Heart left ventricle (tissue), 13 donors: Measurements from ENCODE around the gene ARID5A.
A peak's percentile ranks its signal among the peaks of the same experiment; 100 is the strongest.

Source experiments
- POLR2A ChIP-seq, 2 donors: fragments of 450-650 bp; IDR thresholded peaks; one replicate each; pipeline ENCODE4 v1.6.1; 2017; ENCODE audit warnings: antibody characterized with exemption in 2 of 2, mild to moderate bottlenecking in 2 of 2, moderate library complexity in 2 of 2
- TF ChIP-seq, protein P1 (sequence below), 12 donors: fragments of 200-600 bp; sonication (generic) in 4 of 12; IDR thresholded peaks; one replicate each; pipeline versions ENCODE4 v1.5.0 to v1.8.0; 2018 to 2022; ENCODE audit warnings: antibody characterized with exemption in 12 of 12, mild to moderate bottlenecking in 5 of 12
- donor health status: ischemic (EF 13 %, LVEDD 7.1; RV severe dilation, severe dysfunction).
- donor health status: DM: no; HTN: yes; CAD: no.
- donor health status: DM: no; HTN: no; CAD: no.
- donor health status: ischemic (EF 25% LVEDD 6.9; RV normal size, moderate dysfunction).
- donor health status: ischemic (EF 25% LVEDD 5.7; RV mildly dilated, moderate dysfunction).
- donor health status: ischemic (EF 35%, LVEDD 5.7; RV mildly dilated, moderate dysfunction).
- donor health status: nonischemic (EF 11% LVEDD 7.7; RV severe dilation, severe dysfunction).
- donor health status: DM: yes; HTN: yes; CAD: no.
- donor health status: PGD.
- donor health status: ischemic (EF 29% LVEDD 5.4; RV normal size, mild dysfunction).
- donor health status: nonischemic (EF 23%, LVEDD 6.1; RV moderate dilation, normal function).

DNA sequence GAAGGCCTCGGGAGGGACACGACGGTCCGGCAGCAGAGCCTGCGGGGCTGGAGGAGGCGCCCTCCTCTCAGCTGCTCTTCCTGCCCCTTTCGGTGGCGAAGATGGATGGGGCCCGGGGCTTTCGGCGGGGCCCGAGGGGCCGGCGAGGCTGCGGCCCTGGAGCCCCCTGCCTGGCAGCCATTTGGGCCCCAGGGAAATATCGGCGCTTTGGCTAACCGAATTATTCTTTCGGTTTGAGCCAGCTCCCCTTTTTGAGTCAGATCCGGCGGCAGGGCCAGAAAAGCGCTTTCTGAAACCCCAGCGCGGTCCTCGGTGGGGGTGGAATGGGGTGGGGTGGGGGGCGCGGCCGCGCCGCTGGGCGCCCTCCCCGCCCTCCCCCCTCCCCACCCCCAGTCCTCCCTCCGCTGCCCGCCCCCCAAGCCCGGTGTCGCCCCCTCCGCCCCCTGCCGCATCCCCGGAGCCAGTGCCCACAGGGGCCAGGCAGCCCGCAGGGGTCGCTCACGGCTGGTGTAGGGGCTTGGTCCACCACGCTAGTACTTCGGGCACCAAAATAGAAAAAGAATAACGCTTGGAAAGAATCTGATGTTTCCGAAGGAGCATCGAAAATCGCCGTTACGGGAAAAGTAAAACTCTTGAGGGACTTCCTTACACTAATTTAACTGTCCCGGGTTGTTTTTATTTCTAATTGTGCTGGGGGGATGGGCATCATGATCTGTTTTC is 9.1 kb upstream of the ARID5A start:
- TF ChIP-seq, protein P1, sequence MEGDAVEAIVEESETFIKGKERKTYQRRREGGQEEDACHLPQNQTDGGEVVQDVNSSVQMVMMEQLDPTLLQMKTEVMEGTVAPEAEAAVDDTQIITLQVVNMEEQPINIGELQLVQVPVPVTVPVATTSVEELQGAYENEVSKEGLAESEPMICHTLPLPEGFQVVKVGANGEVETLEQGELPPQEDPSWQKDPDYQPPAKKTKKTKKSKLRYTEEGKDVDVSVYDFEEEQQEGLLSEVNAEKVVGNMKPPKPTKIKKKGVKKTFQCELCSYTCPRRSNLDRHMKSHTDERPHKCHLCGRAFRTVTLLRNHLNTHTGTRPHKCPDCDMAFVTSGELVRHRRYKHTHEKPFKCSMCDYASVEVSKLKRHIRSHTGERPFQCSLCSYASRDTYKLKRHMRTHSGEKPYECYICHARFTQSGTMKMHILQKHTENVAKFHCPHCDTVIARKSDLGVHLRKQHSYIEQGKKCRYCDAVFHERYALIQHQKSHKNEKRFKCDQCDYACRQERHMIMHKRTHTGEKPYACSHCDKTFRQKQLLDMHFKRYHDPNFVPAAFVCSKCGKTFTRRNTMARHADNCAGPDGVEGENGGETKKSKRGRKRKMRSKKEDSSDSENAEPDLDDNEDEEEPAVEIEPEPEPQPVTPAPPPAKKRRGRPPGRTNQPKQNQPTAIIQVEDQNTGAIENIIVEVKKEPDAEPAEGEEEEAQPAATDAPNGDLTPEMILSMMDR (IDR thresholded peaks at IDR 0.05), result peak in 11 of 12 donors; percentile 12 to 64 (median 40)
- no peak for TF ChIP-seq POLR2A (IDR thresholded peaks at IDR 0.05)
